Peyer's patch (tissue), 4 donors: ENCODE measurements around the gene KRT24.
"Not testable (repeated sequence)": the region's sequence is repeated elsewhere in the genome, so short reads cannot be mapped to it uniquely, and the experiment has no call there.

Experiments used
- CTCF ChIP-seq, 6 experiments: fragments of 450-650 bp in 4 of 6; fragments of 200-600 bp in 2 of 6; sonication (generic) in 1 of 6; IDR thresholded peaks; one replicate each; pipeline ENCODE4 v1.5.1; 2017 to 2019; ENCODE audit warnings: antibody characterized with exemption in 6 of 6, mild to moderate bottlenecking in 3 of 6, moderate library complexity in 1 of 6
- POLR2A ChIP-seq, 2 donors: fragments of 450-650 bp; IDR thresholded peaks; one replicate each; pipeline ENCODE4 v1.5.1; 2017; ENCODE audit warnings: antibody characterized with exemption in 2 of 2, mild to moderate bottlenecking in 2 of 2, moderate library complexity in 2 of 2

GRCh38 chr17:40748666-40749065, 45.1 kb upstream of the KRT24 start:
- TF ChIP-seq CTCF, POLR2A (IDR thresholded peaks at IDR 0.05): not testable (repeated sequence)
